Liver (tissue), 9 donors: Measurements from ENCODE around the gene MYO15B. TPM values are rescaled to one million over a fixed set of nuclear protein-coding genes. Genes with fewer than 3 reads are reported as not detected.

Source experiments
- DNase-seq: peaks from one replicate; pipeline ENCODE4 v3.0.0-alpha.2; 2017; ENCODE audit warnings: low spot score
- H3K27ac ChIP-seq, 2 donors: one replicate each; pipeline ENCODE4 v1.7.0; 2013; ENCODE audit warnings: inconsistent platforms in 2 of 2, low read length in 2 of 2, control low read depth in 1 of 2, low read depth in 1 of 2, mild to moderate bottlenecking in 1 of 2
- H3K27me3 ChIP-seq, 4 donors: one replicate each; pipeline versions ENCODE4 v1.6.1 to v1.7.0; 2013; ENCODE audit warnings: low read length in 3 of 4, inconsistent platforms in 1 of 4, mild to moderate bottlenecking in 1 of 4, moderate library complexity in 1 of 4; ENCODE audit not compliant: control insufficient read depth in 4 of 4, insufficient read depth in 4 of 4
- H3K36me3 ChIP-seq, 4 donors: one replicate each; pipeline versions ENCODE4 v1.6.1 to v1.7.0; 2013; ENCODE audit warnings: low read length in 3 of 4, mild to moderate bottlenecking in 3 of 4, low read depth in 1 of 4, moderate library complexity in 1 of 4; ENCODE audit not compliant: control insufficient read depth in 4 of 4, insufficient read depth in 3 of 4
- H3K4me1 ChIP-seq, 4 donors: one replicate each; pipeline versions ENCODE4 v1.6.1 to v1.7.0; 2013; ENCODE audit warnings: low read length in 3 of 4, mild to moderate bottlenecking in 3 of 4, moderate library complexity in 1 of 4; ENCODE audit not compliant: control insufficient read depth in 4 of 4, insufficient read depth in 4 of 4
- H3K4me3 ChIP-seq, 3 donors: one replicate each; pipeline versions ENCODE4 v1.6.1 to v1.7.0; 2013; ENCODE audit warnings: low read length in 3 of 3, control low read depth in 1 of 3, low read depth in 1 of 3, mild to moderate bottlenecking in 1 of 3
- H3K9ac ChIP-seq, 2 donors: one replicate each; pipeline ENCODE4 v1.7.0; 2013; ENCODE audit warnings: low read length in 2 of 2, mild to moderate bottlenecking in 2 of 2, moderate library complexity in 2 of 2, control low read depth in 1 of 2, low read depth in 1 of 2
- H3K9me3 ChIP-seq, 4 donors: one replicate each; pipeline versions ENCODE4 v1.6.1 to v1.7.0; 2013; ENCODE audit warnings: low read length in 3 of 4; ENCODE audit not compliant: control insufficient read depth in 4 of 4
- ATF3 ChIP-seq: IDR thresholded peaks from 2 replicates; pipeline ENCODE4 v1.6.1; 2016; ENCODE audit warnings: antibody characterized with exemption
- EGR1 ChIP-seq, 2 donors: IDR thresholded peaks; 2 replicates each; pipeline ENCODE4 v1.6.1; 2016 to 2018; ENCODE audit warnings: antibody characterized with exemption in 2 of 2, low read depth in 2 of 2
- FOXA1 ChIP-seq: IDR thresholded peaks from 2 replicates; pipeline ENCODE4 v1.6.1; 2016; ENCODE audit warnings: antibody characterized with exemption
- GABPA ChIP-seq, 2 donors: IDR thresholded peaks in 1 of 2; conservative IDR thresholded peaks in 1 of 2; 2 replicates each; pipeline ENCODE4 v1.6.1; 2016; ENCODE audit warnings: antibody characterized with exemption in 2 of 2, mild to moderate bottlenecking in 1 of 2, moderate library complexity in 1 of 2
- HNF4A ChIP-seq, 2 donors: conservative IDR thresholded peaks; 2 replicates each; pipeline ENCODE4 v1.6.1; 2016; ENCODE audit warnings: antibody characterized with exemption in 2 of 2, mild to moderate bottlenecking in 2 of 2
- HNF4G ChIP-seq: IDR thresholded peaks from 2 replicates; pipeline ENCODE4 v1.6.1; 2016; ENCODE audit warnings: antibody characterized with exemption
- JUND ChIP-seq, 2 donors: IDR thresholded peaks; 2 replicates each; pipeline ENCODE4 v1.6.1; 2016; ENCODE audit warnings: antibody characterized with exemption in 2 of 2
- MAX ChIP-seq: IDR thresholded peaks from 2 replicates; pipeline ENCODE4 v1.6.1; 2016; ENCODE audit warnings: antibody characterized with exemption
- NR2F2 ChIP-seq: IDR thresholded peaks from 2 replicates; pipeline ENCODE4 v1.6.1; 2016; ENCODE audit warnings: antibody characterized with exemption
- RAD21 ChIP-seq, 2 donors: IDR thresholded peaks; 2 replicates each; pipeline ENCODE4 v1.6.1; 2016; ENCODE audit warnings: antibody characterized with exemption in 2 of 2, mild to moderate bottlenecking in 2 of 2
- REST ChIP-seq: IDR thresholded peaks from 2 replicates; pipeline ENCODE4 v1.6.1; 2016; ENCODE audit warnings: antibody characterized with exemption, mild to moderate bottlenecking
- RXRA ChIP-seq, 2 donors: IDR thresholded peaks; 2 replicates each; pipeline ENCODE4 v1.6.1; 2017 to 2018; ENCODE audit warnings: antibody characterized with exemption in 2 of 2, mild to moderate bottlenecking in 1 of 2
- SP1 ChIP-seq: IDR thresholded peaks from 2 replicates; pipeline ENCODE4 v1.6.1; 2018; ENCODE audit warnings: antibody characterized with exemption, mild to moderate bottlenecking
- TAF1 ChIP-seq: conservative IDR thresholded peaks from 2 replicates; pipeline ENCODE4 v1.6.1; 2016; ENCODE audit warnings: antibody characterized with exemption, mild to moderate bottlenecking
- YY1 ChIP-seq: IDR thresholded peaks from 2 replicates; pipeline ENCODE4 v1.6.1; 2016; ENCODE audit warnings: antibody characterized with exemption, mild to moderate bottlenecking
- ZBTB33 ChIP-seq: IDR thresholded peaks from 2 replicates; pipeline ENCODE4 v1.6.1; 2016; ENCODE audit warnings: antibody characterized with exemption
- WGBS: extraction: QIAGEN DNeasy Blood & Tissue Kit; methylation state at CpG from one replicate; pipeline ENCODE4 v1.1.7; 2013; 5-methylcytosine and 5-hydroxymethylcytosine counted together
- polyA plus RNA-seq, 2 donors: library from polyadenylated mRNA; stranded (reverse) in 1 of 2; unstranded in 1 of 2; fragments of 200-250 nt in 1 of 2; fragments of >200 nt in 1 of 2; fragmentation: Nextera tagmentation in 1 of 2; extraction: Ambion mirVana in 1 of 2; gene quantifications; one replicate each; pipeline versions ENCODE4 v1.2.1 to v1.2.3, GENCODE V29; 2013 to 2015
- total RNA-seq, 2 donors: library from RNA; depleted of rRNA; stranded (reverse); fragments of >200 nt; gene quantifications; one replicate each; pipeline ENCODE4 v1.2.3, GENCODE V29; 2014
- donor health status: healthy.
- donor health status: healthy.
- donor health status: healthy.
- donor health status: healthy.
- donor health status: healthy.

The MYO15B gene
- total and polyA plus RNA-seq, 4 donors: 13.3 to 34.4 (median 18.0) TPM

GRCh38 chr17:75612906-75613626, 25.5 kb downstream of the MYO15B start (continued):
- TF ChIP-seq ZBTB33: no peak
- no peak for TF ChIP-seq EGR1 (IDR thresholded peaks at IDR 0.05; ENCODE audit: low read depth in 2 of 2)

- no peak for TF ChIP-seq NR2F2
- no peak for TF ChIP-seq HNF4A (conservative IDR thresholded peaks at IDR 0.05)
- no peak for TF ChIP-seq REST
- TF ChIP-seq YY1: no peak
- no peak for TF ChIP-seq EGR1 (IDR thresholded peaks at IDR 0.05; ENCODE audit: low read depth in 2 of 2)
- no peak for TF ChIP-seq SP1
- TF ChIP-seq TAF1: no peak
- no peak for TF ChIP-seq GABPA (IDR thresholded peaks at IDR 0.05 in 1 of 2, conservative IDR thresholded peaks at IDR 0.05 in 1 of 2)
- TF ChIP-seq HNF4G: no peak
- peaks cover 0 to 17% (median 13%) of the 10 kb centered on the region in 4 donors for H3K4me1 ChIP-seq
- no peak overlapping the region for H3K27ac ChIP-seq
These were observed 26.4 kb downstream of the MYO15B start for GRCh38 chr17:75614006-75614405.

GRCh38 chr17:75614556-75615270, 27.1 kb downstream of the MYO15B start:
- WGBS: 76% methylated on average over 19 of the region's 19 CpGs
- Histone ChIP-seq H3K9me3 (no peaks in the 10 kb centered on the region), H3K27me3 (no peaks in the 10 kb centered on the region), H3K27ac (no peak overlapping the region), H3K4me3 (no peak overlapping the region), H3K36me3 (peaks cover 0 to 38% (median 6%) of the 10 kb centered on the region in 4 donors), H3K9ac (no peak overlapping the region), H3K4me1 (peaks cover 0 to 17% (median 13%) of the 10 kb centered on the region in 4 donors)
- DNase-seq: no peak
- TF ChIP-seq GABPA (IDR thresholded peaks at IDR 0.05 in 1 of 2, conservative IDR thresholded peaks at IDR 0.05 in 1 of 2) (no peak), RXRA (IDR thresholded peaks at IDR 0.05) (no peak), ATF3 (no peak), SP1 (no peak), REST (no peak), MAX (no peak), TAF1 (no peak), EGR1 (IDR thresholded peaks at IDR 0.05; ENCODE audit: low read depth in 2 of 2) (no peak), ZBTB33 (no peak), RAD21 (IDR thresholded peaks at IDR 0.05) (no peak), FOXA1 (no peak), JUND (IDR thresholded peaks at IDR 0.05) (no peak), HNF4G (no peak)

More at GRCh38 chr17:75614006-75614405, 26.4 kb downstream of the MYO15B start:
- 90% methylated on average over 12 of the region's 12 CpGs for WGBS
- Histone ChIP-seq H3K4me3 (no peak overlapping the region), H3K27me3 (no peaks in the 10 kb centered on the region), H3K9ac (no peak overlapping the region), H3K36me3 (peaks cover 0 to 35% (median 6%) of the 10 kb centered on the region in 4 donors), H3K9me3 (no peaks in the 10 kb centered on the region)
- DNase-seq: no peak
